ENCODE data around the gene VAT1.

The VAT1 gene

DNA sequence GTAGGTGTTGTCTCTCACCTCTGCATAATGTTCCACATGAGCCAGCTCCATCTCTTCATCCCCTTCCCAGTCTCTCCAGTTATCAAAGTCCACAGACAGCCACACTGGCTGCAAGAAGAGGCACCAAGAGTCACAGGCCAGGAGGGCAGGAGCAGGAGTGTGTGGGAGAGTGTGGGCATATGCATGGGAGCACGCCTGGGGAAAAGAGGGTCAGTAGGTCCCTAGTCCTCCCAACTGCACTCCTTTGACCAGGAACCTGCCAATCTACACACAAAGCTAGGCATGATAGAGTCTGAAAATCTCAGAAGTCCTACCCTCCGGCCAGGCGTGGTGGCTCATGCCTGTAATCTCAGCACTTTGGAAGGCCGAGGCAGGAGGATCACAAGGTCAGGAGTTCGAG lies 50.6 kb downstream of the VAT1 start:
- DNase-seq = no peak

GRCh38 chr17:42969001-42969581 lies 53.1 kb downstream of the VAT1 start:
- DNase-seq = peak; percentile 25 to 60 (median 42)

DNA sequence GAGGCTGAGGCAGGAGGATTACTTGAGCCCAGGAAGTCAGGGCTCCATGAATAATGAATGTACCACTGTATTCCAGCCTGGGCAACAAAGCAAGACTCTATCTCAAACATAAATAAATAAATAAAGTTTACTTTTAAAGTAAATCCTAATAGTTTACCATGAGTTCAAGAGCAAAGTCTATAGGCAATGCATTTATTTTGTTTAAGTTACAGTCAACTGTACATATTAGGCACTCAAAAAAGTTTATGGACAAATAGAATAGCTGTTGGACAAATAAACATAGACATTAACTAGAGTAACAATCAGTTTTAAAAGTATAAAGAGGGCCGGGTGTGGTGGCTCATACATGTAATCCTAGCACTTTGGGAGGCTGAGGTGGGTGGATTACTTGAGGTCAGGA lies 54.3 kb downstream of the VAT1 start:
- no peak for DNase-seq

All from suppressor macrophage treated with lipopolysaccharide for 1 hour (primary cell).